Hepatocyte (in vitro differentiated cells): ENCODE measurements around the gene CC2D2A. TPM values are rescaled to one million over a fixed set of nuclear protein-coding genes. Genes with fewer than 3 reads are reported as not detected.

Source experiments
- DNase-seq: peaks from one replicate; pipeline ENCODE4 v3.0.0-alpha.2; 2016; ENCODE audit warnings: low spot score
- H2AFZ ChIP-seq: fragments of 200-600 bp; sonication (generic); 2 replicates; pipeline ENCODE4 v1.6.0; 2016; ENCODE audit warnings: antibody characterized with exemption, mild to moderate bottlenecking
- H3K27ac ChIP-seq: fragments of 200-600 bp; sonication (generic); 2 replicates; pipeline ENCODE4 v1.5.1; 2016; ENCODE audit warnings: mild to moderate bottlenecking
- H3K27me3 ChIP-seq: fragments of 200-600 bp; sonication (generic); 2 replicates; pipeline ENCODE4 v1.6.1; 2016
- H3K36me3 ChIP-seq: fragments of 200-600 bp; sonication (generic); replicated peaks from 2 replicates; pipeline ENCODE4 v1.5.1; 2016; ENCODE audit warnings: low read depth; ENCODE audit not compliant: insufficient read depth
- H3K4me1 ChIP-seq: fragments of 200-600 bp; sonication (generic); 2 replicates; pipeline ENCODE4 v1.5.1; 2016; ENCODE audit warnings: mild to moderate bottlenecking, moderate library complexity; ENCODE audit not compliant: insufficient read depth
- H3K4me2 ChIP-seq: fragments of 200-600 bp; sonication (generic); 2 replicates; pipeline ENCODE4 v1.6.0; 2016
- H3K4me3 ChIP-seq: fragments of 200-600 bp; sonication (generic); 2 replicates; pipeline ENCODE4 v1.5.1; 2016; ENCODE audit warnings: mild to moderate bottlenecking
- H3K79me2 ChIP-seq: fragments of 200-600 bp; sonication (generic); 2 replicates; pipeline ENCODE4 v1.6.0; 2017; ENCODE audit warnings: mild to moderate bottlenecking
- H3K9me2 ChIP-seq: fragments of 200-600 bp; sonication (generic); replicated peaks from 2 replicates; pipeline ENCODE4 v1.6.0; 2017; ENCODE audit warnings: mild to moderate bottlenecking; ENCODE audit not compliant: insufficient read depth
- H3K9me3 ChIP-seq: fragments of 200-600 bp; sonication (generic); 2 replicates; pipeline ENCODE4 v1.5.1; 2016; ENCODE audit warnings: low read depth, mild to moderate bottlenecking
- H4K20me1 ChIP-seq: fragments of 200-600 bp; sonication (generic); 2 replicates; pipeline ENCODE4 v1.6.0; 2016; ENCODE audit warnings: mild to moderate bottlenecking; ENCODE audit not compliant: insufficient read depth, poor library complexity, severe bottlenecking
- CTCF ChIP-seq: fragments of 200-600 bp; sonication (generic); IDR thresholded peaks from 2 replicates; pipeline ENCODE4 v1.5.1; 2016; ENCODE audit warnings: antibody characterized with exemption, mild to moderate bottlenecking; ENCODE audit not compliant: poor library complexity
- EZH2 ChIP-seq: fragments of 200-600 bp; sonication (generic); IDR thresholded peaks from 2 replicates; pipeline ENCODE4 v1.6.1; 2016; ENCODE audit warnings: antibody characterized with exemption, mild to moderate bottlenecking, borderline replicate concordance
- EZH2phosphoT487 ChIP-seq: fragments of 200-600 bp; sonication (generic); IDR thresholded peaks from one replicate; pipeline ENCODE4 v1.6.1; 2018; ENCODE audit warnings: antibody characterized with exemption, mild to moderate bottlenecking, low read depth, moderate library complexity; ENCODE audit not compliant: unreplicated experiment, severe bottlenecking
- WGBS: methylation state at CpG from one replicate; pipeline ENCODE4 v1.1.6; 2016; ENCODE audit warnings: low lambda C conversion rate; ENCODE audit errors: missing lambda C conversion rate; 5-methylcytosine and 5-hydroxymethylcytosine counted together
- polyA plus RNA-seq: library from polyadenylated mRNA; unstranded; fragments of >200 nt; fragmentation: Nextera tagmentation; extraction: Ambion mirVana; gene quantifications from 2 replicates; pipeline ENCODE4 v1.2.1, GENCODE V29; 2016
- total RNA-seq: library from RNA; depleted of rRNA; stranded (reverse); fragments of >200 nt; gene quantifications from 2 replicates; pipeline ENCODE4 v1.2.3, GENCODE V29; 2014

CC2D2A gene
- total and polyA plus RNA-seq, 2 experiments from 2014 or later, result 6.8 to 33.6 TPM

GRCh38 chr4:15425520-15425919, 44.2 kb upstream of the CC2D2A start:
- H3K4me3 ChIP-seq, result no peak overlapping the region
- 89% methylated on average over 2 of the region's 2 CpGs for WGBS
- H3K27me3 ChIP-seq, result no peaks in the 10 kb centered on the region
- H3K4me2 ChIP-seq, result no peak overlapping the region
- H3K9me3 ChIP-seq, result no peaks in the 10 kb centered on the region
- no peak overlapping the region for H3K27ac ChIP-seq
- no peaks in the 10 kb centered on the region for H3K36me3 ChIP-seq
- no peak overlapping the region for H2AFZ ChIP-seq
- H3K79me2 ChIP-seq, result no peaks in the 10 kb centered on the region
- TF ChIP-seq EZH2phosphoT487 (no peak), EZH2 (no peak), CTCF (no peak)
- no peaks in the 10 kb centered on the region for H4K20me1 ChIP-seq
- DNase-seq, result no peak
- no peaks in the 10 kb centered on the region for H3K9me2 ChIP-seq
- no peaks in the 10 kb centered on the region for H3K4me1 ChIP-seq

- H3K27ac ChIP-seq, result peak overlapping the region; percentile 32
- no peak overlapping the region for H3K4me3 ChIP-seq
- 85% methylated on average over 2 of the region's 2 CpGs for WGBS
- H4K20me1 ChIP-seq, result no peaks in the 10 kb centered on the region
- H2AFZ ChIP-seq, result no peak overlapping the region
- H3K79me2 ChIP-seq, result no peaks in the 10 kb centered on the region
- no peaks in the 10 kb centered on the region for H3K27me3 ChIP-seq
- H3K36me3 ChIP-seq, result no peaks in the 10 kb centered on the region
- no peak overlapping the region for H3K4me2 ChIP-seq
- DNase-seq, result no peak
- no peak for TF ChIP-seq CTCF
- TF ChIP-seq EZH2phosphoT487, result no peak
- TF ChIP-seq EZH2, result no peak
- H3K9me2 ChIP-seq, result no peaks in the 10 kb centered on the region
- no peaks in the 10 kb centered on the region for H3K4me1 ChIP-seq
- H3K9me3 ChIP-seq, result no peaks in the 10 kb centered on the region
Observed at GRCh38 chr4:15427161-15427560, 42.5 kb upstream of the CC2D2A start.

- H3K9me2 ChIP-seq, result no peaks in the 10 kb centered on the region
- no peaks in the 10 kb centered on the region for H3K36me3 ChIP-seq
- H3K79me2 ChIP-seq, result no peaks in the 10 kb centered on the region
- no peak within 1 kb of the TSS for H2AFZ ChIP-seq
- H3K4me1 ChIP-seq, result no peaks in the 10 kb centered on the region
- H4K20me1 ChIP-seq, result no peaks in the 10 kb centered on the region
- H3K4me2 ChIP-seq, result no peak within 1 kb of the TSS
- 44% methylated on average over 3 of the region's 3 CpGs for WGBS
- no peak within 1 kb of the TSS for H3K4me3 ChIP-seq
- TF ChIP-seq EZH2phosphoT487 (no peak), CTCF (no peak), EZH2 (no peak)
- no peaks in the 10 kb centered on the region for H3K27me3 ChIP-seq
- no peaks in the 10 kb centered on the region for H3K9me3 ChIP-seq
- H3K27ac ChIP-seq, result peak within 1 kb of the TSS; percentile 32
- DNase-seq, result no peak
Observed at GRCh38 chr4:15427701-15428100, 42.0 kb upstream of the CC2D2A start, which contains the start of gene C1QTNF7. TSS of gene C1QTNF7 (plus strand) at chr4:15428033. CDS start at chr4:15435744, 7,711 bp downstream.

- no peaks in the 10 kb centered on the region for H3K4me1 ChIP-seq
- H3K4me3 ChIP-seq, result no peak overlapping the region
- H3K79me2 ChIP-seq, result no peaks in the 10 kb centered on the region
- H3K9me2 ChIP-seq, result no peaks in the 10 kb centered on the region
- H3K36me3 ChIP-seq, result no peaks in the 10 kb centered on the region
- H4K20me1 ChIP-seq, result no peaks in the 10 kb centered on the region
- no peak for DNase-seq
- no peaks in the 10 kb centered on the region for H3K27me3 ChIP-seq
- no peak overlapping the region for H3K4me2 ChIP-seq
- no peak overlapping the region for H3K27ac ChIP-seq
- TF ChIP-seq CTCF (no peak), EZH2phosphoT487 (no peak), EZH2 (no peak)
- no peaks in the 10 kb centered on the region for H3K9me3 ChIP-seq
- WGBS, result 75% methylated on average over 1 of the region's 1 CpG
- no peak overlapping the region for H2AFZ ChIP-seq
Observed at GRCh38 chr4:15428611-15429010, 41.1 kb upstream of the CC2D2A start.
